ENCODE results near the gene GRWD1. TPM values are rescaled to one million over a fixed set of nuclear protein-coding genes. Genes with fewer than 3 reads are reported as not detected.

The GRWD1 gene
- total and polyA plus RNA-seq, 2 of the 8 experiments (the other 6 are each of a cell fraction or from before 2014, with no cell fraction given): 36.9 to 61.9 TPM

GRCh38 chr19:48403606-48404005, 42.2 kb upstream of the GRWD1 start:
- DNase-seq (ENCODE audit: low read depth in 1 of 2, low spot score in 2 of 2) (peak in 1 of 2 experiments; percentile 61), FAIRE-seq (peak; percentile 95)
- Histone ChIP-seq H3K4me1 (replicated peaks in 1 of 4; ENCODE audit: control insufficient read depth in 3 of 4, insufficient read depth in 4 of 4, low read length in 3 of 4) (peaks cover 11 to 16% (median 12%) of the 10 kb centered on the region in 4 experiments; a peak in 6 of 7 replicates), H3K14ac (ENCODE audit: insufficient read length) (no peak overlapping the region), H3K9me3 (ENCODE audit: insufficient read depth in 2 of 2, low read depth in 1 of 2, low read length in 1 of 2) (no peaks in the 10 kb centered on the region), H2AFZ (ENCODE audit: low read length) (no peak overlapping the region), H3K27ac (ENCODE audit: low read depth, low read length) (no peak overlapping the region), H3K4me2 (ENCODE audit: insufficient read depth in 1 of 2, low read depth in 2 of 2, low read length in 2 of 2) (no peak overlapping the region), H4K91ac (replicated peaks; ENCODE audit: insufficient read length, low read length) (peak overlapping the region; percentile 46), H4K20me1 (replicated peaks in 1 of 2; ENCODE audit: control insufficient read depth in 1 of 2, insufficient read depth in 2 of 2, low read length in 2 of 2) (no peaks in the 10 kb centered on the region), H4K8ac (ENCODE audit: extremely low read depth, insufficient read depth, low read length) (no peak overlapping the region), H2BK5ac (ENCODE audit: low read depth, low read length) (no peak overlapping the region), H3K27me3 (replicated peaks in 1 of 4; ENCODE audit: control insufficient read depth in 3 of 4, extremely low read depth in 1 of 4, insufficient read depth in 3 of 4, low read length in 3 of 4) (no peaks in the 10 kb centered on the region), H3K56ac (replicated peaks; ENCODE audit: insufficient read length, low read depth, low read length) (no peak overlapping the region), H3K4ac (replicated peaks; ENCODE audit: insufficient read length, low read depth, low read length) (no peak overlapping the region), H3K4me3 (ENCODE audit: extremely low read depth in 1 of 4, insufficient read depth in 2 of 4, low read depth in 3 of 4, low read length in 4 of 4) (no peak overlapping the region), H2BK15ac (ENCODE audit: low read length) (no peak overlapping the region), H3K23me2 (ENCODE audit: low read depth, low read length) (peaks cover 11% of the 10 kb centered on the region), H3K36me3 (ENCODE audit: control insufficient read depth in 2 of 4, insufficient read depth in 4 of 4, low read length in 3 of 4) (no peaks in the 10 kb centered on the region), H4K5ac (ENCODE audit: insufficient read length, low read depth, low read length) (peak overlapping the region; percentile 40), H3K18ac (ENCODE audit: extremely low read depth, low read length) (no peak overlapping the region), H2BK120ac (replicated peaks; ENCODE audit: low read depth, low read length) (no peak overlapping the region), H3K9ac (replicated peaks in 1 of 4; ENCODE audit: extremely low read depth in 1 of 4, low read depth in 3 of 4, low read length in 3 of 4) (no peak overlapping the region), H2BK20ac (ENCODE audit: low read length) (0 out of 2 replicates have a peak overlapping the region, but pooled peaks have one; percentile 52), H3K79me2 (ENCODE audit: control insufficient read depth in 1 of 2, insufficient read depth in 2 of 2, low read length in 2 of 2) (no peaks in the 10 kb centered on the region), H2AK5ac (ENCODE audit: low read depth, low read length) (no peak overlapping the region), H3K79me1 (ENCODE audit: low read depth, low read length) (no peaks in the 10 kb centered on the region; the same call in none of the 2 replicates), H3K23ac (ENCODE audit: insufficient read length) (no peak overlapping the region), H2BK12ac (ENCODE audit: low read depth, low read length) (no peak overlapping the region)
- 41% methylated on average over 3 of the region's 3 CpGs; no CpG with 5 or more reads in 1 of the 2 experiments for WGBS, 2 experiments (ENCODE audit: extremely low coverage in 1 of 2, insufficient coverage in 1 of 2, insufficient read length in 1 of 2, insufficient replicate concordance in 2 of 2, low coverage in 1 of 2, low lambda C conversion rate in 2 of 2, missing lambda C conversion rate in 1 of 2)
- ChIA-PET POLR2A (ENCODE audit: partially characterized antibody) (interaction anchor here (0.6 to 5.4 kb wide), 11 partner anchors 8 to 1279 kb away, joined by 3 to 57 read pairs (median 4); partner anchors contain the start of genes GRIN2D and KDELR1), CTCF (ENCODE audit: partially characterized antibody) (interaction anchor here (0.9 to 2.3 kb wide), 4 partner anchors 10 to 70 kb away, joined by 3 to 6 read pairs (median 4); partner anchors contain the start of gene GRIN2D)
- TF ChIP-seq CBX5 (IDR thresholded peaks at IDR 0.05; ENCODE audit: low read depth, low read length) (no peak), TEAD4 (IDR thresholded peaks at IDR 0.05; ENCODE audit: low read depth, low read length) (peak; percentile 29; the same call in 1 of the 2 replicates), TCF12 (IDR thresholded peaks at IDR 0.05; ENCODE audit: low read depth, low read length) (no peak), RNF2 (IDR thresholded peaks at IDR 0.05; ENCODE audit: borderline replicate concordance, low read depth, low read length, missing control alignments, poor library complexity, severe bottlenecking) (no peak), CHD1 (IDR thresholded peaks at IDR 0.05; ENCODE audit: low read depth, low read length) (no peak), CREB1 (IDR thresholded peaks at IDR 0.05) (peak; percentile 64; the same call in 1 of the 2 replicates), SIX5 (IDR thresholded peaks at IDR 0.05; ENCODE audit: low read depth, low read length) (peak; percentile 97)
